GM10248 (cell line): Measurements from ENCODE around the gene LRRC51.

Experiments
- CTCF ChIA-PET: fragments of 300-600 bp; sonication (Branson Sonifier 250); formaldehyde crosslinking; extraction: SDS; loops from one replicate; lab custom pipeline; 2021; ENCODE audit warnings: antibody characterized with exemption; lab: Yijun Ruan, JAX
- POLR2A ChIA-PET: fragments of 350-650 bp; sonication (Branson Sonifier 250); formaldehyde crosslinking; extraction: SDS; loops from one replicate; lab custom pipeline; 2020; ENCODE audit warnings: antibody characterized with exemption; lab: Yijun Ruan, JAX
- DNase-seq: peaks from one replicate; pipeline ENCODE4 v3.0.0; 2012; ENCODE audit errors: extremely low spot score
- CTCF ChIP-seq: IDR thresholded peaks from 2 replicates; pipeline ENCODE4 v1.5.1; 2012; ENCODE audit warnings: mild to moderate bottlenecking, low read depth; ENCODE audit errors: extremely low read depth, missing control alignments, control extremely low read depth

Gene LRRC51

GRCh38 chr11:72100462-72100861 lies 19.8 kb downstream of the LRRC51 start:
- ChIA-PET POLR2A (interaction anchor here (0.6 to 1.0 kb wide), 4 partner anchors 9 to 197 kb away, joined by 3 read pairs; no protein-coding TSS in a partner anchor), CTCF (interaction anchor here (1.0 to 7.5 kb wide), 7 partner anchors 10 to 189 kb away, joined by 3 to 52 read pairs (median 9); partner anchors contain the start of gene LRRC51)
- DNase-seq, result no peak
- no peak for TF ChIP-seq CTCF

- TF ChIP-seq CTCF, result no peak
- POLR2A ChIA-PET, result interaction anchor here (1.0 kb wide), 1 partner anchor 11 kb away, joined by 3 read pairs; no protein-coding TSS in a partner anchor
- CTCF ChIA-PET, result interaction anchor here (0.9 to 4.9 kb wide), 6 partner anchors 9 to 77 kb away, joined by 3 to 50 read pairs (median 6); no protein-coding TSS in a partner anchor
- DNase-seq, result no peak
These were observed 21.5 kb downstream of the LRRC51 start for GRCh38 chr11:72102162-72102561.

GRCh38 chr11:72102631-72102945 lies 21.9 kb downstream of the LRRC51 start:
- no peak for DNase-seq
- TF ChIP-seq CTCF, result no peak
- POLR2A ChIA-PET, result interaction anchor here (1.0 kb wide), 1 partner anchor 12 kb away, joined by 3 read pairs; no protein-coding TSS in a partner anchor
- CTCF ChIA-PET, result interaction anchor here (0.9 to 4.9 kb wide), 5 partner anchors 9 to 78 kb away, joined by 3 to 50 read pairs (median 8); no protein-coding TSS in a partner anchor

GRCh38 chr11:72102946-72103753 lies 22.5 kb downstream of the LRRC51 start, which contains the start of gene LAMTOR1:
TSS of gene LAMTOR1 (minus strand) at chr11:72103297. CDS start at chr11:72103224, 73 bp downstream.
- ChIA-PET POLR2A (interaction anchor here (1.0 kb wide), 1 partner anchor 12 kb away, joined by 3 read pairs; no protein-coding TSS in a partner anchor), CTCF (interaction anchor here (0.9 to 4.9 kb wide), 5 partner anchors 10 to 78 kb away, joined by 3 to 50 read pairs (median 8); no protein-coding TSS in a partner anchor)
- no peak for TF ChIP-seq CTCF
- peak; percentile 97 for DNase-seq

GRCh38 chr11:72103754-72104167 lies 23.1 kb downstream of the LRRC51 start:
- ChIA-PET CTCF (interaction anchor here (1.0 to 4.9 kb wide), 3 partner anchors 9 to 13 kb away, joined by 3 to 50 read pairs (median 5); no protein-coding TSS in a partner anchor), POLR2A (no interaction called here)
- no peak for DNase-seq
- no peak for TF ChIP-seq CTCF

- no peak for DNase-seq
- CTCF ChIA-PET, result interaction anchor here (1.2 to 1.9 kb wide), 4 partner anchors 11 to 81 kb away, joined by 3 to 6 read pairs (median 4); no protein-coding TSS in a partner anchor
- no peak for TF ChIP-seq CTCF
- POLR2A ChIA-PET, result no interaction called here
These were observed 25.2 kb downstream of the LRRC51 start, which contains the start of gene TOMT for GRCh38 chr11:72105888-72106287. TSS of gene TOMT (plus strand) at chr11:72105924. CDS start at chr11:72105952, 28 bp downstream.
